BJ (cell line): Measurements from ENCODE around the gene SLC15A3. TPM values are rescaled to one million over a fixed set of nuclear protein-coding genes. Genes with fewer than 3 reads are reported as not detected.

Experiments used
- CTCF ChIA-PET: fragments of 350-600 bp; formaldehyde crosslinking; extraction: SDS; loops from one replicate; lab custom pipeline; 2021; ENCODE audit warnings: antibody characterized with exemption, inconsistent platforms; lab: Yijun Ruan, JAX
- POLR2A ChIA-PET: fragments of 300-600 bp; sonication (Branson Sonifier 250); formaldehyde crosslinking; extraction: SDS; loops from one replicate; lab custom pipeline; 2021; ENCODE audit warnings: antibody characterized with exemption; lab: Charles Lee
- DNase-seq: peaks from one replicate; pipeline ENCODE4 v3.0.0-alpha.2; 2011; ENCODE audit warnings: low read depth
- H3K27me3 ChIP-seq: 2 replicates; pipeline ENCODE4 v1.6.0; 2011; ENCODE audit warnings: low read length; ENCODE audit not compliant: control insufficient read depth, insufficient read depth
- H3K36me3 ChIP-seq: 2 replicates; pipeline ENCODE4 v1.5.1; 2011; ENCODE audit warnings: low read length; ENCODE audit not compliant: control insufficient read depth, insufficient read depth
- H3K4me3 ChIP-seq: 2 replicates; pipeline ENCODE4 v1.5.1; 2011; ENCODE audit warnings: low read depth, mild to moderate bottlenecking, control low read depth, low read length
- CTCF ChIP-seq: IDR thresholded peaks from 2 replicates; pipeline ENCODE4 v1.5.1; 2011; ENCODE audit warnings: low read depth, mild to moderate bottlenecking, control low read depth, inconsistent platforms, low read length, moderate library complexity; ENCODE audit not compliant: insufficient read depth
- polyA plus RNA-seq: library from polyadenylated mRNA; depleted of rRNA; stranded (reverse); fragments of >200 nt; gene quantifications from 2 replicates; pipeline ENCODE4 v1.2.3, GENCODE V29; 2011

SLC15A3 gene
- polyA plus RNA-seq, 1 experiment, result 14.1 TPM

- no peak for DNase-seq
- POLR2A ChIA-PET, result no interaction called here
- CTCF ChIA-PET, result interaction anchor here (1.6 kb wide), 1 partner anchor 46 kb away, joined by 5 read pairs; no protein-coding TSS in a partner anchor
- H3K36me3 ChIP-seq, result peaks cover 14% of the 10 kb centered on the region
- H3K4me3 ChIP-seq, result no peak overlapping the region
- no peak for TF ChIP-seq CTCF
- no peaks in the 10 kb centered on the region for H3K27me3 ChIP-seq
These were observed 29.1 kb downstream of the SLC15A3 start for GRCh38 chr11:60922906-60923305.

GRCh38 chr11:60921777-60922335, 30.1 kb downstream of the SLC15A3 start:
- TF ChIP-seq CTCF, result no peak
- no peak overlapping the region for H3K4me3 ChIP-seq
- no peaks in the 10 kb centered on the region for H3K27me3 ChIP-seq
- H3K36me3 ChIP-seq, result peaks cover 10% of the 10 kb centered on the region
- no peak for DNase-seq
- CTCF ChIA-PET, result no interaction called here
- POLR2A ChIA-PET, result no interaction called here

GRCh38 chr11:60921259-60921658, 30.7 kb downstream of the SLC15A3 start:
- POLR2A ChIA-PET, result no interaction called here
- CTCF ChIA-PET, result no interaction called here
- Histone ChIP-seq H3K4me3 (no peak overlapping the region), H3K36me3 (peaks cover 10% of the 10 kb centered on the region), H3K27me3 (no peaks in the 10 kb centered on the region)
- no peak for TF ChIP-seq CTCF
- no peak for DNase-seq

- TF ChIP-seq CTCF, result no peak
- Histone ChIP-seq H3K27me3 (no peaks in the 10 kb centered on the region), H3K36me3 (peaks cover 10% of the 10 kb centered on the region), H3K4me3 (no peak overlapping the region)
- DNase-seq, result no peak
- POLR2A ChIA-PET, result no interaction called here
- CTCF ChIA-PET, result interaction anchor here (0.6 kb wide), 1 partner anchor 1399 kb away, joined by 3 read pairs; no protein-coding TSS in a partner anchor
These were observed 32.0 kb downstream of the SLC15A3 start for GRCh38 chr11:60919956-60920355.

GRCh38 chr11:60919320-60919719, 32.7 kb downstream of the SLC15A3 start:
- DNase-seq, result no peak
- ChIA-PET POLR2A (no interaction called here), CTCF (interaction anchor here (0.7 to 1.4 kb wide), 3 partner anchors 20 to 89 kb away, joined by 3 to 5 read pairs (median 3); no protein-coding TSS in a partner anchor)
- no peak for TF ChIP-seq CTCF
- H3K4me3 ChIP-seq, result no peak overlapping the region
- no peaks in the 10 kb centered on the region for H3K27me3 ChIP-seq
- H3K36me3 ChIP-seq, result peaks cover 10% of the 10 kb centered on the region
